OCI-LY7 (cell line): Measurements from ENCODE around the gene ST3GAL3. TPM values are rescaled to one million over a fixed set of nuclear protein-coding genes. Genes with fewer than 3 reads are reported as not detected.

ENCODE experiments used
- BruUV-seq: library from RNA; stranded (reverse); fragments of 400-500 nt; replicated peaks from 2 replicates; lab custom pipeline; 2021; lab: Mats Ljungman, UMichigan
- CTCF ChIA-PET: fragments of 300-600 bp; sonication (Branson Sonifier 250); formaldehyde crosslinking; loops from one replicate; lab custom pipeline; 2022; ENCODE audit warnings: antibody characterized with exemption; ENCODE audit not compliant: unreplicated experiment; lab: Charles Lee
- POLR2A ChIA-PET: fragments of 300-600 bp; sonication (Branson Sonifier 250); formaldehyde crosslinking; loops from one replicate; lab custom pipeline; 2022; ENCODE audit warnings: antibody characterized with exemption; lab: Charles Lee
- DNase-seq: peaks from one replicate; pipeline ENCODE4 v3.0.0-alpha.2; 2015; ENCODE audit warnings: low spot score
- H2AFZ ChIP-seq: fragments of 200-600 bp; sonication (generic), shearing (Covaris generic); 2 replicates; pipeline ENCODE4 v1.6.1; 2014; ENCODE audit warnings: mild to moderate bottlenecking, antibody characterized with exemption, low read length, moderate library complexity
- H3K27ac ChIP-seq: fragments of 200-600 bp; sonication (generic); 2 replicates; pipeline ENCODE4 v1.5.1; 2014; ENCODE audit warnings: mixed run types, low read depth, mild to moderate bottlenecking, moderate library complexity, low read length, inconsistent platforms; ENCODE audit not compliant: poor library complexity, severe bottlenecking
- H3K36me3 ChIP-seq: fragments of 200-600 bp; sonication (generic); 2 replicates; pipeline ENCODE4 v1.6.1; 2014; ENCODE audit warnings: mild to moderate bottlenecking, antibody characterized with exemption, low read length, moderate library complexity, mixed read lengths; ENCODE audit not compliant: insufficient read depth
- H3K4me1 ChIP-seq: fragments of 200-600 bp; sonication (generic); 2 replicates; pipeline ENCODE4 v1.5.1; 2014; ENCODE audit warnings: mild to moderate bottlenecking, low read length; ENCODE audit not compliant: insufficient read depth, poor library complexity, severe bottlenecking
- H3K4me2 ChIP-seq: fragments of 200-600 bp; sonication (generic); 2 replicates; pipeline ENCODE4 v1.6.1; 2014; ENCODE audit warnings: mild to moderate bottlenecking, low read length
- H3K4me3 ChIP-seq: fragments of 200-600 bp; sonication (generic); 2 replicates; pipeline ENCODE4 v1.5.1; 2014; ENCODE audit warnings: mild to moderate bottlenecking, low read depth, low read length; ENCODE audit not compliant: poor library complexity, severe bottlenecking
- H3K79me2 ChIP-seq: fragments of 200-600 bp; sonication (generic); 2 replicates; pipeline ENCODE4 v1.6.1; 2016; ENCODE audit warnings: low read depth, mild to moderate bottlenecking, low read length, moderate library complexity, mixed read lengths; ENCODE audit not compliant: insufficient read depth
- H3K9me2 ChIP-seq: fragments of 200-600 bp; sonication (generic); 2 replicates; pipeline ENCODE4 v1.6.1; 2016; ENCODE audit warnings: mild to moderate bottlenecking, low read length, mixed read lengths; ENCODE audit not compliant: insufficient read depth
- H3K9me3 ChIP-seq: fragments of 200-600 bp; sonication (generic); 2 replicates; pipeline ENCODE4 v1.6.1; 2014; ENCODE audit warnings: mild to moderate bottlenecking, mixed run types, low read length, mixed read lengths
- H4K20me1 ChIP-seq: fragments of 200-600 bp; sonication (generic); 2 replicates; pipeline ENCODE4 v1.6.1; 2014; ENCODE audit warnings: mild to moderate bottlenecking, antibody characterized with exemption, low read length, moderate library complexity, mixed read lengths; ENCODE audit not compliant: insufficient read depth
- EZH2phosphoT487 ChIP-seq: fragments of 200-600 bp; sonication (generic); IDR thresholded peaks from 2 replicates; pipeline ENCODE4 v1.6.1; 2018; ENCODE audit warnings: low read depth, borderline replicate concordance, mild to moderate bottlenecking, mixed run types, antibody characterized with exemption, low read length, moderate library complexity, mixed read lengths
- intact Hi-C: fragments of 100-400 bp; cut with micrococcal nuclease; formaldehyde crosslinking; loops from one replicate; pipeline ENCODE4 v1.10.0; 2022; ENCODE audit not compliant: unreplicated experiment
- total RNA-seq, 2 experiments: library from RNA; depleted of rRNA in 1 of 2; stranded (reverse); fragments of >200 nt in 1 of 2; shearing (Covaris generic) in 1 of 2; gene quantifications; 2 replicates each; pipeline ENCODE4 v1.2.3, GENCODE V29; 2014 to 2022
- TF ChIP-seq, protein P1 (sequence below): fragments of 200-600 bp; sonication (generic); conservative IDR thresholded peaks from 2 replicates; pipeline ENCODE4 v1.5.1; 2014; ENCODE audit warnings: mild to moderate bottlenecking, antibody characterized with exemption, low read length, moderate library complexity, mixed read lengths

Gene ST3GAL3
- total RNA-seq, 2 experiments from 2014 or later: 24.0 to 45.0 TPM

- H3K4me2 ChIP-seq: peak overlapping the region; percentile 98
- H3K9me3 ChIP-seq: no peaks in the 10 kb centered on the region
- ChIA-PET CTCF (interaction anchor here (0.6 to 1.0 kb wide), 2 partner anchors 77 to 1027 kb away, joined by 3 read pairs; no protein-coding TSS in a partner anchor), POLR2A (interaction anchor here (0.6 to 1.1 kb wide), 6 partner anchors 18 to 1690 kb away, joined by 3 to 4 read pairs (median 3); no protein-coding TSS in a partner anchor)
- no peak for TF ChIP-seq EZH2phosphoT487
- TF ChIP-seq, protein P1, sequence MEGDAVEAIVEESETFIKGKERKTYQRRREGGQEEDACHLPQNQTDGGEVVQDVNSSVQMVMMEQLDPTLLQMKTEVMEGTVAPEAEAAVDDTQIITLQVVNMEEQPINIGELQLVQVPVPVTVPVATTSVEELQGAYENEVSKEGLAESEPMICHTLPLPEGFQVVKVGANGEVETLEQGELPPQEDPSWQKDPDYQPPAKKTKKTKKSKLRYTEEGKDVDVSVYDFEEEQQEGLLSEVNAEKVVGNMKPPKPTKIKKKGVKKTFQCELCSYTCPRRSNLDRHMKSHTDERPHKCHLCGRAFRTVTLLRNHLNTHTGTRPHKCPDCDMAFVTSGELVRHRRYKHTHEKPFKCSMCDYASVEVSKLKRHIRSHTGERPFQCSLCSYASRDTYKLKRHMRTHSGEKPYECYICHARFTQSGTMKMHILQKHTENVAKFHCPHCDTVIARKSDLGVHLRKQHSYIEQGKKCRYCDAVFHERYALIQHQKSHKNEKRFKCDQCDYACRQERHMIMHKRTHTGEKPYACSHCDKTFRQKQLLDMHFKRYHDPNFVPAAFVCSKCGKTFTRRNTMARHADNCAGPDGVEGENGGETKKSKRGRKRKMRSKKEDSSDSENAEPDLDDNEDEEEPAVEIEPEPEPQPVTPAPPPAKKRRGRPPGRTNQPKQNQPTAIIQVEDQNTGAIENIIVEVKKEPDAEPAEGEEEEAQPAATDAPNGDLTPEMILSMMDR: no peak
- DNase-seq: no peak
- H3K4me1 ChIP-seq: peaks cover 16% of the 10 kb centered on the region
- H3K4me3 ChIP-seq: peak overlapping the region; percentile 89
- no peaks in the 10 kb centered on the region for H4K20me1 ChIP-seq
- no peak overlapping the region for H3K27ac ChIP-seq
- no peaks in the 10 kb centered on the region for H3K9me2 ChIP-seq
- no TSS peak for BruUV-seq
- peaks cover 27% of the 10 kb centered on the region for H3K36me3 ChIP-seq
- intact Hi-C loops: no loop called here
- H2AFZ ChIP-seq: peak overlapping the region; percentile 67; the same call in 1 of the 2 replicates
- peaks cover 10% of the 10 kb centered on the region; the same call in 1 of the 2 replicates for H3K79me2 ChIP-seq
These were observed 263.2 kb downstream of the ST3GAL3 start for GRCh38 chr1:43970502-43970901.

GRCh38 chr1:43970911-43971310 is 263.6 kb downstream of the ST3GAL3 start:
- Histone ChIP-seq H3K79me2 (peaks cover 10% of the 10 kb centered on the region; the same call in 1 of the 2 replicates), H3K4me1 (peaks cover 19% of the 10 kb centered on the region), H3K4me3 (peak overlapping the region; percentile 89), H3K4me2 (peak overlapping the region; percentile 98), H2AFZ (no peak overlapping the region), H4K20me1 (0 out of 2 replicates have a peak, but pooled peaks cover 3% of the 10 kb centered on the region), H3K9me3 (no peaks in the 10 kb centered on the region), H3K27ac (no peak overlapping the region), H3K36me3 (peaks cover 27% of the 10 kb centered on the region), H3K9me2 (no peaks in the 10 kb centered on the region)
- no peak for DNase-seq
- ChIA-PET POLR2A (interaction anchor here (0.6 to 1.1 kb wide), 4 partner anchors 17 to 1690 kb away, joined by 3 to 4 read pairs (median 4); no protein-coding TSS in a partner anchor), CTCF (no interaction called here)
- TF ChIP-seq EZH2phosphoT487: no peak
- TF ChIP-seq, protein P1: no peak
- intact Hi-C loops: no loop called here
- no TSS peak for BruUV-seq

DNA sequence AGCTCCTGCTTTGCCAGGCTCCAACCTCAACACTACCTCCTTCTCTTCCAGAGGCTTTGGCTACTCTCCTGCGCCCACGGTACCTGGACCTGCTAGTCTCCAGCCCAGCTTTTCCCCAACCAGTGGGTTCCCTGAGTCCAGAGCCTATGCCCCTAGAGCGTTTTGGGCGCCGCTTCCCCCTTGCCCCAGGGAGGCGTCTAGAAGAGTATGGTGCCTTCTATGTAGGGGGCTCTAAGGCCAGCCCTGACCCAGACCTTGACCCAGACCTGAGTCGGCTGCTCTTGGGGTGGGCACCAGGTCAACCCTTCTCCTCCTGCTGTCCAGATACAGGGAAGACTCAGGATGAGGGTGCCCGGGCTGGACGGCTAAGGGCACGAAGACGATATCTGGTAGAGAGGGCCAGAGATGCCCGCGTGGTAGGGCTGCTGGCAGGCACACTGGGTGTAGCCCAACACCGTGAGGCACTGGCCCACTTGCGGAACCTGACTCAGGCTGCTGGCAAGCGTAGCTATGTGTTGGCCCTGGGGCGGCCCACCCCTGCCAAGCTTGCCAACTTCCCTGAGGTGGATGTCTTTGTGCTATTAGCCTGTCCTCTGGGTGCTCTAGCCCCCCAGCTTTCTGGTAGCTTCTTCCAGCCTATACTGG is 264.1 kb downstream of the ST3GAL3 start:
- peaks cover 10% of the 10 kb centered on the region; the same call in 1 of the 2 replicates for H3K79me2 ChIP-seq
- H3K4me3 ChIP-seq: peak overlapping the region; percentile 89
- POLR2A ChIA-PET: interaction anchor here (0.6 kb wide), 1 partner anchor 1689 kb away, joined by 3 read pairs; no protein-coding TSS in a partner anchor
- CTCF ChIA-PET: no interaction called here
- H3K9me3 ChIP-seq: no peaks in the 10 kb centered on the region
- intact Hi-C loops: no loop called here
- no TSS peak for BruUV-seq
- H2AFZ ChIP-seq: no peak overlapping the region
- no peak overlapping the region for H3K27ac ChIP-seq
- DNase-seq: no peak
- H3K9me2 ChIP-seq: no peaks in the 10 kb centered on the region
- peaks cover 33% of the 10 kb centered on the region for H3K36me3 ChIP-seq
- TF ChIP-seq EZH2phosphoT487: no peak
- TF ChIP-seq, protein P1: no peak
- H4K20me1 ChIP-seq: 0 out of 2 replicates have a peak, but pooled peaks cover 9% of the 10 kb centered on the region
- peak overlapping the region; percentile 98 for H3K4me2 ChIP-seq
- H3K4me1 ChIP-seq: peaks cover 24% of the 10 kb centered on the region
